HG03196 (cell line): ENCODE data around the gene GRHPR.

ENCODE experiments used
- ATAC-seq: cut with Tn5 transposase; IDR thresholded peaks from one replicate; pipeline ENCODE4 v1.9.1; 2021; ENCODE audit not compliant: unreplicated experiment

Gene GRHPR

GRCh38 chr9:37398464-37399025 lies 24.0 kb upstream of the GRHPR start:
- ATAC-seq = no peak

- ATAC-seq = no peak
Observed at GRCh38 chr9:37399336-37399735, 23.2 kb upstream of the GRHPR start.

- no peak for ATAC-seq
Observed at GRCh38 chr9:37404590-37404989, 17.9 kb upstream of the GRHPR start.

- no peak for ATAC-seq
Observed at GRCh38 chr9:37405350-37405749, 17.1 kb upstream of the GRHPR start.

GRCh38 chr9:37405764-37406380 lies 16.6 kb upstream of the GRHPR start:
- no peak for ATAC-seq

- ATAC-seq = no peak
Observed at GRCh38 chr9:37406603-37407401, 15.7 kb upstream of the GRHPR start.

- no peak for ATAC-seq
Observed at GRCh38 chr9:37407468-37407867, 15.0 kb upstream of the GRHPR start.

- peak; percentile 87 for ATAC-seq
Observed at GRCh38 chr9:37408933-37409710, 13.4 kb upstream of the GRHPR start.

- ATAC-seq = no peak
Observed at GRCh38 chr9:37410354-37410861, 12.1 kb upstream of the GRHPR start.

- ATAC-seq = peak; percentile 21
Observed at GRCh38 chr9:37410969-37411785, 11.3 kb upstream of the GRHPR start.

- no peak for ATAC-seq
Observed at GRCh38 chr9:37412431-37413151, 9.9 kb upstream of the GRHPR start.

GRCh38 chr9:37413311-37413710 lies 9.2 kb upstream of the GRHPR start:
- no peak for ATAC-seq

GRCh38 chr9:37414503-37414943 lies 8.0 kb upstream of the GRHPR start:
- no peak for ATAC-seq

GRCh38 chr9:37415011-37415719 lies 7.3 kb upstream of the GRHPR start:
- no peak for ATAC-seq

GRCh38 chr9:37417252-37417803 lies 5.2 kb upstream of the GRHPR start:
- no peak for ATAC-seq

GRCh38 chr9:37417857-37418618 lies 4.5 kb upstream of the GRHPR start:
- no peak for ATAC-seq

- ATAC-seq = no peak
Observed at GRCh38 chr9:37419204-37419603, 3.3 kb upstream of the GRHPR start.
